Measurements from ENCODE around the gene C2orf49.

The C2orf49 gene

GRCh38 chr2:105396254-105397024 is 59.1 kb downstream of the C2orf49 start:
- Histone ChIP-seq H3K79me2 (ENCODE audit: insufficient read depth, low read depth) (no peaks in the 10 kb centered on the region), H3K9ac (no peak overlapping the region), H4K20me1 (ENCODE audit: insufficient read depth) (no peaks in the 10 kb centered on the region), H3K4me2 (no peak overlapping the region), H3K4me1 (ENCODE audit: low read depth, poor library complexity, severe bottlenecking) (peaks cover 3% of the 10 kb centered on the region), H3K27ac (no peak overlapping the region), H3K27me3 (ENCODE audit: insufficient read depth, low read depth) (no peaks in the 10 kb centered on the region), H3K36me3 (ENCODE audit: insufficient read depth) (no peaks in the 10 kb centered on the region), H2AFZ (ENCODE audit: low read depth) (no peak overlapping the region), H3K4me3 (IDR thresholded peaks at IDR 0.05; ENCODE audit: insufficient read depth, low read depth, low read length) (no peak overlapping the region)
- no peak for TF ChIP-seq CTCF (conservative IDR thresholded peaks at IDR 0.05; ENCODE audit: low read depth, low read length)

GRCh38 chr2:105397025-105397722 is 59.8 kb downstream of the C2orf49 start:
- Histone ChIP-seq H3K9ac (no peak overlapping the region), H3K79me2 (ENCODE audit: insufficient read depth, low read depth) (no peaks in the 10 kb centered on the region), H3K36me3 (ENCODE audit: insufficient read depth) (no peaks in the 10 kb centered on the region), H2AFZ (ENCODE audit: low read depth) (no peak overlapping the region), H3K4me1 (ENCODE audit: low read depth, poor library complexity, severe bottlenecking) (peaks cover 3% of the 10 kb centered on the region), H3K4me3 (IDR thresholded peaks at IDR 0.05; ENCODE audit: insufficient read depth, low read depth, low read length) (no peak overlapping the region), H3K4me2 (no peak overlapping the region), H3K27me3 (ENCODE audit: insufficient read depth, low read depth) (no peaks in the 10 kb centered on the region), H3K27ac (no peak overlapping the region), H4K20me1 (ENCODE audit: insufficient read depth) (no peaks in the 10 kb centered on the region)
- TF ChIP-seq CTCF (conservative IDR thresholded peaks at IDR 0.05; ENCODE audit: low read depth, low read length) = no peak

GRCh38 chr2:105397953-105398335 is 60.6 kb downstream of the C2orf49 start:
- H2AFZ ChIP-seq (ENCODE audit: low read depth) = no peak overlapping the region
- no peak overlapping the region for H3K9ac ChIP-seq
- peak overlapping the region; percentile 76; the same call in 1 of the 2 replicates for H3K4me2 ChIP-seq
- TF ChIP-seq CTCF (conservative IDR thresholded peaks at IDR 0.05; ENCODE audit: low read depth, low read length) = no peak
- no peaks in the 10 kb centered on the region for H3K27me3 ChIP-seq (ENCODE audit: insufficient read depth, low read depth)
- no peak overlapping the region for H3K4me3 ChIP-seq (IDR thresholded peaks at IDR 0.05; ENCODE audit: insufficient read depth, low read depth, low read length)
- no peaks in the 10 kb centered on the region for H4K20me1 ChIP-seq (ENCODE audit: insufficient read depth)
- H3K27ac ChIP-seq = no peak overlapping the region
- peaks cover 3% of the 10 kb centered on the region for H3K4me1 ChIP-seq (ENCODE audit: low read depth, poor library complexity, severe bottlenecking)
- H3K36me3 ChIP-seq (ENCODE audit: insufficient read depth) = no peaks in the 10 kb centered on the region
- no peaks in the 10 kb centered on the region for H3K79me2 ChIP-seq (ENCODE audit: insufficient read depth, low read depth)

- peak within 1 kb of the TSS; percentile 76 for H3K4me2 ChIP-seq
- H3K9ac ChIP-seq = peak within 1 kb of the TSS; percentile 68; the same call in 1 of the 2 replicates
- peaks cover 3% of the 10 kb centered on the region for H3K4me1 ChIP-seq (ENCODE audit: low read depth, poor library complexity, severe bottlenecking)
- no peaks in the 10 kb centered on the region for H3K79me2 ChIP-seq (ENCODE audit: insufficient read depth, low read depth)
- no peak within 1 kb of the TSS for H3K4me3 ChIP-seq (IDR thresholded peaks at IDR 0.05; ENCODE audit: insufficient read depth, low read depth, low read length)
- H3K27me3 ChIP-seq (ENCODE audit: insufficient read depth, low read depth) = no peaks in the 10 kb centered on the region
- no peak; the same call in 1 of the 2 replicates for TF ChIP-seq CTCF (conservative IDR thresholded peaks at IDR 0.05; ENCODE audit: low read depth, low read length)
- H3K27ac ChIP-seq = no peak within 1 kb of the TSS
- no peaks in the 10 kb centered on the region for H4K20me1 ChIP-seq (ENCODE audit: insufficient read depth)
- H2AFZ ChIP-seq (ENCODE audit: low read depth) = peak within 1 kb of the TSS; percentile 96
- no peaks in the 10 kb centered on the region for H3K36me3 ChIP-seq (ENCODE audit: insufficient read depth)
Measured at GRCh38 chr2:105398336-105399206, 61.2 kb downstream of the C2orf49 start, which contains the start of gene FHL2. TSS of gene FHL2 (minus strand) at chr2:105399051. CDS start at chr2:105386516, 12,535 bp downstream.

Measured in KMS-11 (cell line).